SK-N-SH treated with all-trans-retinoic acid at 6 μM for 48 hours (cell line): ENCODE measurements around the gene INO80C.

Experiments used
- CREB5 ChIP-seq: fragments of 250-450 bp; sonication (Bioruptor Pico); IDR thresholded peaks from 2 replicates; pipeline ENCODE4 v1.5.1; 2020; ENCODE audit warnings: low read depth, mild to moderate bottlenecking, moderate library complexity
- POU6F1 ChIP-seq: fragments of 250-450 bp; sonication (Bioruptor Pico); IDR thresholded peaks from 2 replicates; pipeline ENCODE4 v1.8.0; 2021; ENCODE audit warnings: low read depth, mild to moderate bottlenecking, moderate library complexity, borderline replicate concordance
- TSHZ2 ChIP-seq: fragments of 250-450 bp; sonication (Bioruptor Pico); IDR thresholded peaks from 2 replicates; pipeline ENCODE4 v1.5.0; 2020; ENCODE audit warnings: mild to moderate bottlenecking, moderate library complexity
- ZFP30 ChIP-seq: fragments of 450-650 bp; formaldehyde crosslinking; IDR thresholded peaks from 2 replicates; pipeline ENCODE4 v1.5.0; 2022; ENCODE audit warnings: mild to moderate bottlenecking, moderate library complexity
- ZNF565 ChIP-seq: fragments of 450-650 bp; formaldehyde crosslinking; conservative IDR thresholded peaks from 2 replicates; pipeline ENCODE4 v1.5.0; 2020; ENCODE audit warnings: low read depth, mild to moderate bottlenecking, moderate library complexity
- TF ChIP-seq, protein P1 (sequence below): fragments of 250-450 bp; sonication (Bioruptor Pico); IDR thresholded peaks from 2 replicates; pipeline ENCODE4 v1.8.0; 2020; ENCODE audit warnings: mild to moderate bottlenecking, moderate library complexity, borderline replicate concordance

- TF ChIP-seq, protein P1, sequence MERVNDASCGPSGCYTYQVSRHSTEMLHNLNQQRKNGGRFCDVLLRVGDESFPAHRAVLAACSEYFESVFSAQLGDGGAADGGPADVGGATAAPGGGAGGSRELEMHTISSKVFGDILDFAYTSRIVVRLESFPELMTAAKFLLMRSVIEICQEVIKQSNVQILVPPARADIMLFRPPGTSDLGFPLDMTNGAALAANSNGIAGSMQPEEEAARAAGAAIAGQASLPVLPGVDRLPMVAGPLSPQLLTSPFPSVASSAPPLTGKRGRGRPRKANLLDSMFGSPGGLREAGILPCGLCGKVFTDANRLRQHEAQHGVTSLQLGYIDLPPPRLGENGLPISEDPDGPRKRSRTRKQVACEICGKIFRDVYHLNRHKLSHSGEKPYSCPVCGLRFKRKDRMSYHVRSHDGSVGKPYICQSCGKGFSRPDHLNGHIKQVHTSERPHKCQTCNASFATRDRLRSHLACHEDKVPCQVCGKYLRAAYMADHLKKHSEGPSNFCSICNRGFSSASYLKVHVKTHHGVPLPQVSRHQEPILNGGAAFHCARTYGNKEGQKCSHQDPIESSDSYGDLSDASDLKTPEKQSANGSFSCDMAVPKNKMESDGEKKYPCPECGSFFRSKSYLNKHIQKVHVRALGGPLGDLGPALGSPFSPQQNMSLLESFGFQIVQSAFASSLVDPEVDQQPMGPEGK (CRISPR knock-in tag), result no peak
- TF ChIP-seq CREB5 (CRISPR knock-in tag) (no peak), ZNF565 (CRISPR knock-in tag) (no peak), ZFP30 (CRISPR knock-in tag) (no peak), POU6F1 (CRISPR knock-in tag) (no peak), TSHZ2 (CRISPR knock-in tag) (no peak)
These were observed 34.7 kb downstream of the INO80C start for GRCh38 chr18:35463050-35463449.
